ENCODE measurements around the gene DCAF5. TPM values are rescaled to one million over a fixed set of nuclear protein-coding genes. Genes with fewer than 3 reads are reported as not detected.

DCAF5 gene
- total RNA-seq, 1 donor from 2014 or later: 48.3 TPM

GRCh38 chr14:69142101-69142500, 10.8 kb downstream of the DCAF5 start:
- no peak for DNase-seq (ENCODE audit: low spot score)
- no peak for TF ChIP-seq CTCF (IDR thresholded peaks at IDR 0.05)
- Mint-ChIP-seq H3K27me3 (ENCODE audit: low read depth) (no peaks in the 10 kb centered on the region), H3K4me3 (ENCODE audit: unreplicated experiment) (no peak overlapping the region), H3K36me3 (ENCODE audit: low read depth) (peaks cover 2% of the 10 kb centered on the region), H3K9me3 (ENCODE audit: low read depth) (no peaks in the 10 kb centered on the region), H3K4me1 (ENCODE audit: low read depth) (peaks cover 32% of the 10 kb centered on the region), H3K27ac (ENCODE audit: unreplicated experiment) (no peak overlapping the region)

GRCh38 chr14:69141550-69141949, 11.4 kb downstream of the DCAF5 start:
- Mint-ChIP-seq H3K9me3 (ENCODE audit: low read depth) (no peaks in the 10 kb centered on the region), H3K27me3 (ENCODE audit: low read depth) (no peaks in the 10 kb centered on the region), H3K27ac (ENCODE audit: unreplicated experiment) (no peak overlapping the region), H3K36me3 (ENCODE audit: low read depth) (peaks cover 2% of the 10 kb centered on the region), H3K4me1 (ENCODE audit: low read depth) (peaks cover 34% of the 10 kb centered on the region), H3K4me3 (ENCODE audit: unreplicated experiment) (no peak overlapping the region)
- no peak for DNase-seq (ENCODE audit: low spot score)
- TF ChIP-seq CTCF (IDR thresholded peaks at IDR 0.05): no peak

- peaks cover 36% of the 10 kb centered on the region for H3K4me1 Mint-ChIP-seq (ENCODE audit: low read depth)
- peak overlapping the region; percentile 45 for H3K27ac Mint-ChIP-seq (ENCODE audit: unreplicated experiment)
- H3K36me3 Mint-ChIP-seq (ENCODE audit: low read depth): peaks cover 2% of the 10 kb centered on the region
- no peaks in the 10 kb centered on the region for H3K9me3 Mint-ChIP-seq (ENCODE audit: low read depth)
- no peak for TF ChIP-seq CTCF (IDR thresholded peaks at IDR 0.05)
- no peaks in the 10 kb centered on the region for H3K27me3 Mint-ChIP-seq (ENCODE audit: low read depth)
- DNase-seq (ENCODE audit: low spot score): no peak
- no peak overlapping the region for H3K4me3 Mint-ChIP-seq (ENCODE audit: unreplicated experiment)
Observed at GRCh38 chr14:69139743-69140142, 13.2 kb downstream of the DCAF5 start.

- H3K27me3 Mint-ChIP-seq (ENCODE audit: low read depth): no peaks in the 10 kb centered on the region
- no peak for DNase-seq (ENCODE audit: low spot score)
- H3K4me1 Mint-ChIP-seq (ENCODE audit: low read depth): peaks cover 46% of the 10 kb centered on the region
- peak overlapping the region; percentile 50 for H3K27ac Mint-ChIP-seq (ENCODE audit: unreplicated experiment)
- no peaks in the 10 kb centered on the region for H3K9me3 Mint-ChIP-seq (ENCODE audit: low read depth)
- H3K36me3 Mint-ChIP-seq (ENCODE audit: low read depth): peaks cover 2% of the 10 kb centered on the region
- no peak overlapping the region for H3K4me3 Mint-ChIP-seq (ENCODE audit: unreplicated experiment)
- TF ChIP-seq CTCF (IDR thresholded peaks at IDR 0.05): no peak
Observed at GRCh38 chr14:69137843-69138535, 14.9 kb downstream of the DCAF5 start.

GRCh38 chr14:69137416-69137815, 15.5 kb downstream of the DCAF5 start:
- no peak for TF ChIP-seq CTCF (IDR thresholded peaks at IDR 0.05)
- no peak for DNase-seq (ENCODE audit: low spot score)
- no peaks in the 10 kb centered on the region for H3K9me3 Mint-ChIP-seq (ENCODE audit: low read depth)
- peaks cover 46% of the 10 kb centered on the region for H3K4me1 Mint-ChIP-seq (ENCODE audit: low read depth)
- H3K27ac Mint-ChIP-seq (ENCODE audit: unreplicated experiment): peak overlapping the region; percentile 67
- no peak overlapping the region for H3K4me3 Mint-ChIP-seq (ENCODE audit: unreplicated experiment)
- H3K36me3 Mint-ChIP-seq (ENCODE audit: low read depth): peaks cover 2% of the 10 kb centered on the region
- H3K27me3 Mint-ChIP-seq (ENCODE audit: low read depth): no peaks in the 10 kb centered on the region

Measured in chondrocyte (in vitro differentiated cells).